Articular chondrocyte of knee joint (primary cell): ENCODE data around the gene MRPS14. TPM values are rescaled to one million over a fixed set of nuclear protein-coding genes. Genes with fewer than 3 reads are reported as not detected.

Source experiments
- small RNA-seq: library from RNA; depleted of rRNA; stranded (forward); fragments of <200 nt; gene quantifications from one replicate; pipeline ENCODE3, GENCODE V24; 2012
- total RNA-seq: library from RNA; depleted of rRNA; stranded (reverse); fragments of >200 nt; gene quantifications from 2 replicates; pipeline ENCODE4 v1.2.3, GENCODE V29; 2012

MRPS14 gene
- 21.7 and 23.0 TPM in 2 replicates for total RNA-seq

GRCh38 chr1:175023043-175023921 lies at the start of gene MRPS14:
MRPS14 (minus strand) TSS chr1:175023425; CDS start chr1:175023408, 17 bp downstream.

GRCh38 chr1:175067362-175068106 lies 44.3 kb upstream of the MRPS14 start, which contains the start of gene TNN:
TNN (plus strand) TSS chr1:175067833; CDS start chr1:175077419, 9,586 bp downstream.

GRCh38 chr1:174999936-175000696 lies 23.1 kb downstream of the MRPS14 start, which contains the start of gene CACYBP:
CACYBP (plus strand) TSS chr1:174999947; CDS start chr1:175000181, 234 bp downstream.

Small RNAs within 50 kb of the gene (small RNA-seq; reads per million reads assigned to genes)
- gene RF00019 (not detected), gene RNU6-307P (not detected)

Other genes starting within 250 kb of the MRPS14 start
- 58.8 and 74.0 TPM in 2 replicates for gene CACYBP, start 23.5 kb downstream of the MRPS14 start, total RNA-seq
- gene TNN, start 44.4 kb upstream of the MRPS14 start, total RNA-seq: not detected in 2 replicates
- gene KIAA0040, start 169.4 kb upstream of the MRPS14 start, total RNA-seq: 1.3 and 2.8 TPM in 2 replicates